PC-3 (cell line): ENCODE measurements around the gene NFYC. TPM values are rescaled to one million over a fixed set of nuclear protein-coding genes. Genes with fewer than 3 reads are reported as not detected.

Experiments used
- ATAC-seq: fragments of 200-7000 bp; cut with Tn5 transposase; 2 replicates; pipeline ENCODE4 v1.9.1; 2020; ENCODE audit warnings: mild to moderate bottlenecking, moderate library complexity
- BruUV-seq: library from RNA; stranded (reverse); fragments of 400-500 nt; replicated peaks from 2 replicates; lab custom pipeline; 2021; lab: Mats Ljungman, UMichigan
- CTCF ChIA-PET: fragments of 300-600 bp; sonication (Branson Sonifier 250); formaldehyde crosslinking; loops from one replicate; lab custom pipeline; 2022; ENCODE audit warnings: antibody characterized with exemption; lab: Charles Lee
- POLR2A ChIA-PET: fragments of 300-600 bp; sonication (Branson Sonifier 250); formaldehyde crosslinking; loops from one replicate; lab custom pipeline; 2022; ENCODE audit warnings: antibody characterized with exemption; ENCODE audit not compliant: unreplicated experiment; lab: Charles Lee
- DNase-seq: peaks from one replicate; pipeline ENCODE4 v3.0.0-alpha.2; 2015
- H2AFZ ChIP-seq: fragments of 300-600 bp; sonication (generic); 2 replicates; pipeline ENCODE4 v1.6.0; 2016; ENCODE audit warnings: antibody characterized with exemption, low read length
- H3F3A ChIP-seq: fragments of 300-600 bp; sonication (generic); one replicate; pipeline ENCODE4 v1.6.0; 2017; ENCODE audit warnings: antibody characterized with exemption, low read length, control low read depth, mild to moderate bottlenecking; ENCODE audit not compliant: unreplicated experiment
- H3K27ac ChIP-seq: fragments of 300-600 bp; sonication (generic); 2 replicates; pipeline ENCODE4 v1.5.1; 2016; ENCODE audit warnings: mild to moderate bottlenecking, low read length
- H3K27me3 ChIP-seq: fragments of 300-600 bp; sonication (generic); 2 replicates; pipeline ENCODE4 v1.6.1; 2016; ENCODE audit warnings: low read length, mixed read lengths
- H3K36me3 ChIP-seq: fragments of 300-600 bp; sonication (generic); 2 replicates; pipeline ENCODE4 v1.6.1; 2016; ENCODE audit warnings: low read depth, mixed run types, low read length, mixed read lengths
- H3K4me1 ChIP-seq: fragments of 300-600 bp; sonication (generic); 2 replicates; pipeline ENCODE4 v1.5.1; 2016; ENCODE audit warnings: low read length; ENCODE audit not compliant: insufficient read depth
- H3K4me2 ChIP-seq: fragments of 300-600 bp; sonication (generic); 2 replicates; pipeline ENCODE4 v1.6.0; 2016; ENCODE audit warnings: low read length
- H3K4me3 ChIP-seq: fragments of 300-600 bp; sonication (generic); 2 replicates; pipeline ENCODE4 v1.5.1; 2016; ENCODE audit warnings: mild to moderate bottlenecking, low read length, mixed read lengths
- H3K79me2 ChIP-seq: fragments of 300-600 bp; sonication (generic); 2 replicates; pipeline ENCODE4 v1.6.1; 2017; ENCODE audit warnings: low read length, mixed read lengths
- H3K9ac ChIP-seq: fragments of 300-600 bp; sonication (generic); 2 replicates; pipeline ENCODE4 v1.6.0; 2016; ENCODE audit warnings: mild to moderate bottlenecking, low read length
- H3K9me2 ChIP-seq: fragments of 300-600 bp; sonication (generic); replicated peaks from 2 replicates; pipeline ENCODE4 v1.6.1; 2016; ENCODE audit warnings: mixed run types, low read length, mixed read lengths
- H3K9me3 ChIP-seq: fragments of 300-600 bp; sonication (generic); 2 replicates; pipeline ENCODE4 v1.6.1; 2016; ENCODE audit warnings: low read length, mixed read lengths
- H4K20me1 ChIP-seq: fragments of 300-600 bp; sonication (generic); 2 replicates; pipeline ENCODE4 v1.6.1; 2016; ENCODE audit warnings: low read length, mixed read lengths
- CTCF ChIP-seq: fragments of 300-600 bp; sonication (generic); conservative IDR thresholded peaks from 2 replicates; pipeline ENCODE4 v1.5.1; 2017; ENCODE audit warnings: antibody characterized with exemption, low read depth, mild to moderate bottlenecking, low read length
- EZH2 ChIP-seq: fragments of 300-600 bp; sonication (generic); IDR thresholded peaks from one replicate; pipeline ENCODE4 v1.6.1; 2017; ENCODE audit warnings: antibody characterized with exemption, mild to moderate bottlenecking, low read length; ENCODE audit not compliant: unreplicated experiment
- EZH2phosphoT487 ChIP-seq: fragments of 300-600 bp; sonication (generic); IDR thresholded peaks from 2 replicates; pipeline ENCODE4 v1.6.1; 2018; ENCODE audit warnings: mild to moderate bottlenecking, antibody characterized with exemption, low read length, borderline replicate concordance
- intact Hi-C: fragments of 100-400 bp; cut with micrococcal nuclease; formaldehyde crosslinking; loops from 2 replicates; pipeline ENCODE4 v1.9.0; 2023
- total RNA-seq: library from RNA; depleted of rRNA; stranded (reverse); fragments of >200 nt; gene quantifications from 2 replicates; pipeline ENCODE4 v1.2.3, GENCODE V29; 2014

Gene NFYC
- total RNA-seq, 1 experiment from 2014 or later: 52.6 TPM

DNA sequence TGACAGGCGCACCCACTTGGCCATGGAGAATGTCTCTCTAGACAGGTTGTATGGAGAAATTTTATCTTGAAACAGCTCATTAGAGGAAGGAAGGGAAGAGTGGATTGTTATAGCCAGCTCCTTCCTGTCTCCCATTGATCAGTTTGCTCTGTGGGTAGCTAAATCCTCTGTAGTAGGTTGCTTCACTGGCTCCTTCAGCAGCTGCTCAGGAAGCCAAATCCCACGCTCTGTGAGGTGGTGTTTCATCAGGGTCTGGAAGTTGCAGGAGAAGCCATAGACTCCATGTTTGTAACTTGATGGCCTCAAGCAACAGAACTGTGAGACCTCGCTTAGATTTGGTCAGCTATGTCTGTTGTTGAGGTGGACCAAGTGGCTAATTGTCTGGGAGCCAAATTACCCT, 6.8 kb upstream of the NFYC start:
- POLR2A ChIA-PET: no interaction called here
- H3K27ac ChIP-seq: no peak overlapping the region
- H3K9me2 ChIP-seq: no peaks in the 10 kb centered on the region
- no peaks in the 10 kb centered on the region for H3K27me3 ChIP-seq
- BruUV-seq: no TSS peak
- no peaks in the 10 kb centered on the region for H3F3A ChIP-seq
- H3K9me3 ChIP-seq: no peaks in the 10 kb centered on the region
- no peak for ATAC-seq
- no peaks in the 10 kb centered on the region for H4K20me1 ChIP-seq
- H3K4me1 ChIP-seq: no peaks in the 10 kb centered on the region
- no peak overlapping the region for H3K4me3 ChIP-seq
- H2AFZ ChIP-seq: no peak overlapping the region
- TF ChIP-seq EZH2: no peak
- no peak for TF ChIP-seq EZH2phosphoT487
- TF ChIP-seq CTCF: no peak
- H3K9ac ChIP-seq: no peak overlapping the region
- H3K36me3 ChIP-seq: no peaks in the 10 kb centered on the region
- peaks cover 3% of the 10 kb centered on the region for H3K79me2 ChIP-seq
- CTCF ChIA-PET: interaction anchor here (1.1 kb wide), 1 partner anchor 16 kb away, joined by 3 read pairs; no protein-coding TSS in a partner anchor
- intact Hi-C loops: no loop called here
- DNase-seq: no peak
- H3K4me2 ChIP-seq: no peak overlapping the region

GRCh38 chr1:40687059-40687458, 4.4 kb upstream of the NFYC start:
- Histone ChIP-seq H3K79me2 (peaks cover 25% of the 10 kb centered on the region), H3K4me2 (no peak overlapping the region), H3K9ac (no peak overlapping the region), H3K36me3 (no peaks in the 10 kb centered on the region), H3K4me1 (peaks cover 10% of the 10 kb centered on the region), H3K9me3 (no peaks in the 10 kb centered on the region), H3K27me3 (no peaks in the 10 kb centered on the region), H3K9me2 (no peaks in the 10 kb centered on the region), H3K27ac (no peak overlapping the region), H3K4me3 (no peak overlapping the region), H3F3A (no peaks in the 10 kb centered on the region), H4K20me1 (no peaks in the 10 kb centered on the region), H2AFZ (no peak overlapping the region)
- ChIA-PET CTCF (no interaction called here), POLR2A (no interaction called here)
- DNase-seq (no peak), ATAC-seq (no peak)
- TF ChIP-seq EZH2 (no peak), CTCF (no peak), EZH2phosphoT487 (no peak)
- intact Hi-C loops: no loop called here
- BruUV-seq: no TSS peak

DNA sequence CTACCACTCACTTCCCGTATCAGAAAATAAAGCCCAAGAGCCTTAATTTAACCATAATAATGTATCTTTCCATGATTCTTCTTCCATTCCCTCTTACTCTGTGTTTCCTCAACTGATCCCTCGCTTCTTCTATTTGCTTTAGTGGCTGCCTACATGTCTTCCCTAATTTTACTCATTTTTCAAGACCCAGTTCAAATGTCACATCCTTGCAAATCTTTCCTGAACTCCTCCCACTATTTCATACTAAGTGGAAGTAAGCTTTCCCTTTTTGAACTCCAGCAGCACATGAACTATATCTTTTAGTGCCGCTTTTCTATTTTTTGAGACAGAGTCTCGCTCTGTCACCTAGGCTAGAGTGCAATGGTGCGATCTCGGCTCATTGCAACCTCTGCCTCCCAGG, 3.8 kb upstream of the NFYC start:
- H3K9me3 ChIP-seq: no peaks in the 10 kb centered on the region
- intact Hi-C loops: no loop called here
- H3K4me2 ChIP-seq: no peak overlapping the region
- ChIA-PET CTCF (no interaction called here), POLR2A (no interaction called here)
- peaks cover 14% of the 10 kb centered on the region for H3K4me1 ChIP-seq
- no peaks in the 10 kb centered on the region for H3K27me3 ChIP-seq
- no peak overlapping the region for H3K27ac ChIP-seq
- no peaks in the 10 kb centered on the region for H3F3A ChIP-seq
- H4K20me1 ChIP-seq: no peaks in the 10 kb centered on the region
- H2AFZ ChIP-seq: no peak overlapping the region
- H3K9me2 ChIP-seq: no peaks in the 10 kb centered on the region
- ATAC-seq (no peak), DNase-seq (no peak)
- H3K36me3 ChIP-seq: no peaks in the 10 kb centered on the region
- no peak for TF ChIP-seq EZH2
- no peak for TF ChIP-seq CTCF
- no peak for TF ChIP-seq EZH2phosphoT487
- peaks cover 31% of the 10 kb centered on the region for H3K79me2 ChIP-seq
- no peak overlapping the region for H3K9ac ChIP-seq
- H3K4me3 ChIP-seq: no peak overlapping the region
- BruUV-seq: no TSS peak
